ENCODE data around the gene PRICKLE2.

The PRICKLE2 gene

DNA sequence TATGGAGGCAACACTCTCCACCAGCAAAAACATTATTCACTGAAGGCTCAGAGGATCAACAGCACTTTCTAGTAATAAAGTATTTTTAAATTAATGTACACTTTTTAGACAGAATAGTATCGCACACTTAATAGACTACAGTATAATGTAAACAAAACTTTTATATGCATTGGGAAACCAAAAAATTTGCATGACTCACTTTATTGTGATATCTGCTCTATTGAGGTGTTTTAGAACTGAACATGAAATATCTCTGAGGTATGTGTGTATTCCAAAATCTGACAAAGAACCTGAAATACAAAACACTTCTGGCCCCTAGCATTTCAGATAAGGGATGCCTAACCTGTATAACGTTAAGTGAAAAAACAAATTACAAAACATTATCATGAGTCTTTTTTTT, 99.7 kb downstream of the PRICKLE2 start:
- TF ChIP-seq, protein P1, sequence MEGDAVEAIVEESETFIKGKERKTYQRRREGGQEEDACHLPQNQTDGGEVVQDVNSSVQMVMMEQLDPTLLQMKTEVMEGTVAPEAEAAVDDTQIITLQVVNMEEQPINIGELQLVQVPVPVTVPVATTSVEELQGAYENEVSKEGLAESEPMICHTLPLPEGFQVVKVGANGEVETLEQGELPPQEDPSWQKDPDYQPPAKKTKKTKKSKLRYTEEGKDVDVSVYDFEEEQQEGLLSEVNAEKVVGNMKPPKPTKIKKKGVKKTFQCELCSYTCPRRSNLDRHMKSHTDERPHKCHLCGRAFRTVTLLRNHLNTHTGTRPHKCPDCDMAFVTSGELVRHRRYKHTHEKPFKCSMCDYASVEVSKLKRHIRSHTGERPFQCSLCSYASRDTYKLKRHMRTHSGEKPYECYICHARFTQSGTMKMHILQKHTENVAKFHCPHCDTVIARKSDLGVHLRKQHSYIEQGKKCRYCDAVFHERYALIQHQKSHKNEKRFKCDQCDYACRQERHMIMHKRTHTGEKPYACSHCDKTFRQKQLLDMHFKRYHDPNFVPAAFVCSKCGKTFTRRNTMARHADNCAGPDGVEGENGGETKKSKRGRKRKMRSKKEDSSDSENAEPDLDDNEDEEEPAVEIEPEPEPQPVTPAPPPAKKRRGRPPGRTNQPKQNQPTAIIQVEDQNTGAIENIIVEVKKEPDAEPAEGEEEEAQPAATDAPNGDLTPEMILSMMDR (conservative IDR thresholded peaks at IDR 0.05; ENCODE audit: low read depth, low read length): no peak
- no peak for DNase-seq (ENCODE audit: low read depth)
- H3K4me3 ChIP-seq (ENCODE audit: low read length): no peak overlapping the region

DNA sequence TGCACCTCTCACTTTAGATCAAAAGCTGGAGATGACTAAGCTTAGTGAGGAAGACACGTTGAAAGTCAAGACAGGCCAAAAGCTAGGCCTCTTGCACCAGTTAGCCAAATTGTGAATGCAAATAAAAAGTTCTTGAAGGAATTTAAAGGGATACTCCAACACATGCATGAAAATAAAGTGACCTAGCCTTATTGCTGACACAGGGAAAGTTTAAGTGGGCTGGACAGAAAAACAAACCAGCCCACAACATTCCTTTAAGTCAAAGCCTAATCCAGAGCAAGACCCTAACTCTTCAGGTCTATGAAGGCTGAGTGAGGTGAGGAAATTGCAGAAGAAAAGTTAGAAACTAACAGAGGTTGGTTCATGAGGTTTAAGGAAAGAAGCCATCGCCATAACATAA, 101.3 kb downstream of the PRICKLE2 start:
- TF ChIP-seq, protein P1 (conservative IDR thresholded peaks at IDR 0.05; ENCODE audit: low read depth, low read length): no peak
- no peak overlapping the region for H3K4me3 ChIP-seq (ENCODE audit: low read length)
- no peak for DNase-seq (ENCODE audit: low read depth)

DNA sequence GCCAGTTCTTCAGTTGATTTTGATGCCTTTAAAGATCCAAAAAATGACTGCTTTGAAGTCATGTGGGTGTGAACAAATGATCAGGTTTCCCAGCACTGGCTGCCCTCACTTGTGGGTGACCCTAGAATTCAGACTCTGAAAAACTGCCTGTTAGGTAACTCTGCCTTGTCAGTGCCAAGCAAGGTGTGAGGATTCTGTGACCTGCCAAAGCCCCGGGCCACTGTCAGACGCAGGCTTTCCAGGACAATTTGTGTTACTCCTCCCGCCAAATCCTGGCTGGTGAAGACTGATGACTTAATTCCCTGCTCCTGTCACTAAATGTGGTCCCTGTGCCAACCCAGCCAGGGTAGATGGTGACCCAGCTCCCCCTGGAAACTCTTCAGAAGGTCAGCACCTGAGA, 102.8 kb downstream of the PRICKLE2 start:
- DNase-seq (ENCODE audit: low read depth): no peak
- TF ChIP-seq, protein P1 (conservative IDR thresholded peaks at IDR 0.05; ENCODE audit: low read depth, low read length): no peak
- H3K4me3 ChIP-seq (ENCODE audit: low read length): no peak overlapping the region

DNA sequence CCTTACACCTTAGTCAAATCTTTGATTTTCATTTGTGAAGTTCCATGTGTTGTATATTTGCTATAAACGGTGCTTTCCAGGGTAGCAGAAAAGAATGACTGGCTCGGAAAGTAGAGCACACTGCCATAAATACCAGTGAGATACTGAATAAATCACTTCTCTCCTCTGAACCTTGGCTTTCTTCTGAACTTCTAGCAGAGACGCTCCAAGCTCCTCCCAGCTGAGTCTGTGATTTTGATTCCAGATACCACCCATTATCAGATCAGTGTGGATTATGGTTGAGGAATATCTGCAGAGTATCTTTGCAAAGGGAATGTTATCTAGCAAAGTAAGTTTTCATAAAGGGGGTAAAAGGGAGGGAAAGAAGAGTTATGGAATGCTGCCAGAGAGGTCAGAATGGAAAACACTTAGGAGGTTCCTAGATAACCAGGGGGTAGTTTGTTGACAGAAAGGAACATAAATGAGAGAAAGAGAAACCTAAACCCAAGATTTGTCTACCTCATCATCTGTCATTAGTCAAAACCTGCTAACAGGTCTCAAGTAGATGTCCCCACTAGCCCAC, 103.4 kb downstream of the PRICKLE2 start:
- no peak overlapping the region for H3K4me3 ChIP-seq (ENCODE audit: low read length)
- no peak for DNase-seq (ENCODE audit: low read depth)
- TF ChIP-seq, protein P1 (conservative IDR thresholded peaks at IDR 0.05; ENCODE audit: low read depth, low read length): no peak

DNA sequence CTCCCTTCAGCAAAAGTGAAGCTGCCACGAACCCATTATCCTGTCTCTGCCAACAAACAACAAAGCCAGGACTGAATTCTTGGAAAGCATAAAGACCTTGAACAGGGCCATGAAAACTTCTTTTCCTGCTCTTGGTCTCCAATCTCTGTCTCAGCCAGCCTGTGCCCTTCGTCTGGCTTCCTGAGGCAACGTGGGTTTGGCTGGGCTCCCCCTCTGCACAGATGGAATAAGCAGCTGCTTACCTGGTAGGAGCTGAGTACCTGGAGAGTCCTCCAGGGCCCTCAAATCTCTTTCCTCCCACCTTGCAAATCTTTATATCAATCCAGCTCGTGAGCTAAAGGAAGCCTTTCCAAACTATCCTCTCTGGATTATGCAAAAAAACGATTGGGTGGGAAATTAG, 104.4 kb downstream of the PRICKLE2 start:
- TF ChIP-seq, protein P1 (conservative IDR thresholded peaks at IDR 0.05; ENCODE audit: low read depth, low read length): no peak
- no peak for DNase-seq (ENCODE audit: low read depth)
- H3K4me3 ChIP-seq (ENCODE audit: low read length): no peak overlapping the region

DNA sequence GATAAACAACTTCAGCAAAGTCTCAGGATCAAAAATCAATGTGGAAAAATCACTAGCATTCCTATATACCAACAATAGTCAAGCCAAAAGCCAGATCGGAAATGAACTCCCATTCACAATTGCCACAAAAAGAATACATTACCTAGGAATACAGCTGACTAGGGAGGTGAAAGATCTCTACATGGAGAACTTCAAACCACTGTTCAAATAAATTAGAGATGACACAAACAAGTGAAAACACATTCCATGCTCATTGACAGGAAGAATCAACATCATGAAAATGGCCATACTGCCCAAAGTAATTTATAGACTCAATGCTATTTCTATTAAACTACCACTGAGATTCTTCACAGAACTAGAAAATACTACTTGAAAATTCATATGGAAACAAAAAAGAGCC, 107.8 kb downstream of the PRICKLE2 start:
- TF ChIP-seq, protein P1 (conservative IDR thresholded peaks at IDR 0.05; ENCODE audit: low read depth, low read length): no peak
- H3K4me3 ChIP-seq (ENCODE audit: low read length): no peak overlapping the region
- no peak for DNase-seq (ENCODE audit: low read depth)

DNA sequence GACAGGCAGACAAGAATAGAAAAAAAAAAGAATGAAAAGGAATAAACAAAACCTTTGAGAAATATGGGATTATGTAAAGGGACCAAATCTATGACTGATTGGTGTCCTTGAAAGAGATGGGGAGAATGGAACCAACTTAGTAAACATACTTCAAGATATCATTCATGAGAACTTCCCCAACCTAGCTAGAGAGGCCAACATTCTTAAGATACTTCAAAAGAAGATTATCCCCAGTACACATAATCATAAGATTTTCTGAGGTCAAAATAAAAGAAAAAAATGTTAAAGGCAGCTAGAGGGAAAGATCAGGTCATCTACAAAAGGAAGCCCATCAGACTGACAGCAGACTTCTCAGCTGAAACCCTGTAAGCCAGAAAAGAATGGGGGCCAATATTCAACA, 110.6 kb downstream of the PRICKLE2 start:
- TF ChIP-seq, protein P1 (conservative IDR thresholded peaks at IDR 0.05; ENCODE audit: low read depth, low read length): no peak
- no peak overlapping the region for H3K4me3 ChIP-seq (ENCODE audit: low read length)
- DNase-seq (ENCODE audit: low read depth): no peak
